PC-9 (cell line): ENCODE data around the gene ZFYVE27. TPM values are rescaled to one million over a fixed set of nuclear protein-coding genes. Genes with fewer than 3 reads are reported as not detected.

Experiments
- BruUV-seq: library from RNA; stranded (reverse); fragments of 400-500 nt; replicated peaks from 2 replicates; lab custom pipeline; 2021; lab: Mats Ljungman, UMichigan
- CTCF ChIA-PET: fragments of 300-600 bp; sonication (Branson Sonifier 250); formaldehyde crosslinking; loops from one replicate; lab custom pipeline; 2022; ENCODE audit warnings: antibody characterized with exemption; lab: Charles Lee
- POLR2A ChIA-PET: fragments of 300-600 bp; sonication (Branson Sonifier 250); formaldehyde crosslinking; loops from one replicate; lab custom pipeline; 2022; ENCODE audit warnings: antibody characterized with exemption; ENCODE audit not compliant: unreplicated experiment; lab: Charles Lee
- DNase-seq, 2 experiments: peaks; one replicate each; pipeline versions ENCODE4 v3.0.0 to v3.0.0-alpha.2; 2015 to 2022; ENCODE audit warnings: mixed read lengths in 1 of 2
- H2AFZ ChIP-seq: fragments of 200-600 bp; sonication (generic); 2 replicates; pipeline ENCODE4 v1.8.1; 2017; ENCODE audit warnings: antibody characterized with exemption
- H3F3A ChIP-seq: fragments of 200-600 bp; sonication (generic); 2 replicates; pipeline ENCODE4 v1.8.1; 2017; ENCODE audit warnings: antibody characterized with exemption, mild to moderate bottlenecking, low read depth; ENCODE audit not compliant: insufficient read depth
- H3K27ac ChIP-seq: fragments of 200-600 bp; sonication (generic); 2 replicates; pipeline ENCODE4 v1.6.1; 2016; ENCODE audit warnings: mixed run types
- H3K27me3 ChIP-seq: fragments of 200-600 bp; sonication (generic); 2 replicates; pipeline ENCODE4 v1.6.1; 2016; ENCODE audit warnings: low read depth, mixed run types; ENCODE audit not compliant: insufficient read depth
- H3K36me3 ChIP-seq: fragments of 200-600 bp; sonication (generic); 2 replicates; pipeline ENCODE4 v1.6.1; 2016; ENCODE audit warnings: low read depth, mixed run types
- H3K4me1 ChIP-seq: fragments of 200-600 bp; sonication (generic); replicated peaks from 2 replicates; pipeline ENCODE4 v1.6.1; 2016; ENCODE audit warnings: mixed run types; ENCODE audit not compliant: insufficient read depth
- H3K4me2 ChIP-seq: fragments of 200-600 bp; sonication (generic); 2 replicates; pipeline ENCODE4 v1.6.1; 2017; ENCODE audit warnings: mixed run types
- H3K4me3 ChIP-seq: fragments of 200-600 bp; sonication (generic); 2 replicates; pipeline ENCODE4 v1.6.1; 2016; ENCODE audit warnings: mixed run types
- H3K79me2 ChIP-seq: fragments of 200-600 bp; sonication (generic); 2 replicates; pipeline ENCODE4 v1.6.1; 2017; ENCODE audit warnings: low read depth, mixed run types
- H3K9me2 ChIP-seq: fragments of 200-600 bp; sonication (generic); 2 replicates; pipeline ENCODE4 v1.8.1; 2017; ENCODE audit warnings: mild to moderate bottlenecking; ENCODE audit not compliant: insufficient read depth
- H3K9me3 ChIP-seq: fragments of 200-600 bp; sonication (generic); 2 replicates; pipeline ENCODE4 v1.8.1; 2016; ENCODE audit warnings: low read depth; ENCODE audit not compliant: insufficient read depth
- H4K20me1 ChIP-seq: fragments of 200-600 bp; sonication (generic); 2 replicates; pipeline ENCODE4 v1.8.1; 2017; ENCODE audit not compliant: insufficient read depth
- CTCF ChIP-seq: fragments of 200-600 bp; sonication (generic); conservative IDR thresholded peaks from 2 replicates; pipeline ENCODE4 v1.6.1; 2017; ENCODE audit warnings: mixed run types, antibody characterized with exemption, mild to moderate bottlenecking, moderate library complexity
- EZH2 ChIP-seq: fragments of 200-600 bp; sonication (generic); IDR thresholded peaks from 2 replicates; pipeline ENCODE4 v1.8.0; 2017; ENCODE audit warnings: antibody characterized with exemption, low read depth
- intact Hi-C: fragments of 100-400 bp; cut with micrococcal nuclease; formaldehyde crosslinking; loops from one replicate; pipeline ENCODE4 v1.10.0; 2022; ENCODE audit not compliant: unreplicated experiment
- total RNA-seq: library from RNA; stranded (reverse); gene quantifications from 2 replicates; pipeline ENCODE4 v1.2.3, GENCODE V29; 2021

Gene ZFYVE27
- total RNA-seq, 1 experiment from 2014 or later = 21.6 TPM

GRCh38 chr10:97762056-97762455 lies 25.1 kb downstream of the ZFYVE27 start:
- H3K79me2 ChIP-seq = no peaks in the 10 kb centered on the region
- H3K4me3 ChIP-seq = no peak overlapping the region
- no peaks in the 10 kb centered on the region for H3K9me3 ChIP-seq
- no peak overlapping the region for H3K4me2 ChIP-seq
- H3K27ac ChIP-seq = no peak overlapping the region
- no peak for TF ChIP-seq EZH2
- no peak for TF ChIP-seq CTCF
- no peaks in the 10 kb centered on the region for H3K27me3 ChIP-seq
- CTCF ChIA-PET = no interaction called here
- H3K4me1 ChIP-seq = no peaks in the 10 kb centered on the region
- BruUV-seq = no TSS peak
- no peaks in the 10 kb centered on the region for H4K20me1 ChIP-seq
- no peaks in the 10 kb centered on the region for H3F3A ChIP-seq
- intact Hi-C loops = no loop called here
- no peaks in the 10 kb centered on the region for H3K9me2 ChIP-seq
- no peak for DNase-seq
- POLR2A ChIA-PET = no interaction called here
- H3K36me3 ChIP-seq = no peaks in the 10 kb centered on the region
- H2AFZ ChIP-seq = no peak overlapping the region

- H3K4me3 ChIP-seq = no peak overlapping the region
- no peaks in the 10 kb centered on the region for H4K20me1 ChIP-seq
- no peaks in the 10 kb centered on the region for H3K36me3 ChIP-seq
- no peaks in the 10 kb centered on the region for H3K9me3 ChIP-seq
- ChIA-PET CTCF (interaction anchor here (0.7 kb wide), 1 partner anchor 118 kb away, joined by 8 read pairs; no protein-coding TSS in a partner anchor), POLR2A (no interaction called here)
- H3K9me2 ChIP-seq = no peaks in the 10 kb centered on the region
- no peaks in the 10 kb centered on the region for H3K79me2 ChIP-seq
- TF ChIP-seq EZH2 (no peak), CTCF (no peak)
- H3K27me3 ChIP-seq = no peaks in the 10 kb centered on the region
- no peaks in the 10 kb centered on the region for H3K4me1 ChIP-seq
- H3K27ac ChIP-seq = no peak overlapping the region
- H3K4me2 ChIP-seq = no peak overlapping the region
- no peak overlapping the region for H2AFZ ChIP-seq
- no peak for DNase-seq
- intact Hi-C loops = no loop called here
- no peaks in the 10 kb centered on the region for H3F3A ChIP-seq
- BruUV-seq = no TSS peak
Observed at GRCh38 chr10:97762816-97763215, 25.9 kb downstream of the ZFYVE27 start.

GRCh38 chr10:97763411-97763810 lies 26.5 kb downstream of the ZFYVE27 start:
- H3K4me2 ChIP-seq = no peak overlapping the region
- TF ChIP-seq EZH2 = no peak
- no peak for TF ChIP-seq CTCF
- H4K20me1 ChIP-seq = no peaks in the 10 kb centered on the region
- no peak for DNase-seq
- ChIA-PET CTCF (interaction anchor here (0.7 kb wide), 1 partner anchor 118 kb away, joined by 8 read pairs; no protein-coding TSS in a partner anchor), POLR2A (no interaction called here)
- H2AFZ ChIP-seq = no peak overlapping the region
- intact Hi-C loops = no loop called here
- H3K36me3 ChIP-seq = no peaks in the 10 kb centered on the region
- no peaks in the 10 kb centered on the region for H3K4me1 ChIP-seq
- no peaks in the 10 kb centered on the region for H3K79me2 ChIP-seq
- no peaks in the 10 kb centered on the region for H3K9me3 ChIP-seq
- no peaks in the 10 kb centered on the region for H3K27me3 ChIP-seq
- no peak overlapping the region for H3K4me3 ChIP-seq
- H3F3A ChIP-seq = no peaks in the 10 kb centered on the region
- H3K27ac ChIP-seq = no peak overlapping the region
- no TSS peak for BruUV-seq
- no peaks in the 10 kb centered on the region for H3K9me2 ChIP-seq
